NOMO-1 treated with DMSO at 0.1 percent for 48 hours (cell line): ENCODE measurements around the gene TMEM258.
A peak's percentile ranks its signal among the peaks of the same experiment; 100 is the strongest.

Source experiments
- DNase-seq: peaks from one replicate; lab custom pipeline; 2025; ENCODE audit not compliant: unreplicated experiment; lab: John Stamatoyannopoulos, UW

The TMEM258 gene

DNA sequence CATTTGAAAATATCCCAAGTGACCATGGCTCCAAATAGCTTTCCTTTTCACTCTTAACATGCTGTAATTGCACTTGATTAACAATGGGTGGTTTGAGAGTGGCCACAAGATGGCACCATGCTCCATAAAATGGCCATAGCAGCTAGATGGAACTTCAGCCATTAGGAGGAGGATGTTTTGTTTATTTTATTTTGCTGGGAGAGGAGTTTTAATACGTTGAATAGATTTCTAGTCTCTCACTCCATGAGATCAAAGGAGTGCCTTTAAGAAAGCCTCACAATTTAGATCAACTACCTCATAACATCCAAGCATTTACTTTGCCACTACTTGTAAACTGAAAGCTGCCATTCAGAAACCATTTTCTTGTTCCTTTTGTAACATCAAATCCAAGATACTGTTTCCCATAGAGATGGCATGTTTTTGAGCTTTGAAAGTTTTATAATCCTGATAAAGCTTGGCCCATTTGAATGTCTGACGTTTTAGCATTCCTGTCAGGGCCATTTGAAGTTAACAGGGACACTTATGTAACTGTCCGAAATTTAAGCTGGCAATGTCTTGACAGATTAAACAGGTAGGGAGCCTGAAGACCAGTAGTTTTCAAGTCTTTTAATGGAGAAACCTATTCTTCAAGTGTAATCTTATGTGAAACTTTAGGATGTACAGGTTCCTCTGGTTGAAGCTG lies 5.0 kb upstream of the TMEM258 start:
- peak; percentile 73 for DNase-seq

DNA sequence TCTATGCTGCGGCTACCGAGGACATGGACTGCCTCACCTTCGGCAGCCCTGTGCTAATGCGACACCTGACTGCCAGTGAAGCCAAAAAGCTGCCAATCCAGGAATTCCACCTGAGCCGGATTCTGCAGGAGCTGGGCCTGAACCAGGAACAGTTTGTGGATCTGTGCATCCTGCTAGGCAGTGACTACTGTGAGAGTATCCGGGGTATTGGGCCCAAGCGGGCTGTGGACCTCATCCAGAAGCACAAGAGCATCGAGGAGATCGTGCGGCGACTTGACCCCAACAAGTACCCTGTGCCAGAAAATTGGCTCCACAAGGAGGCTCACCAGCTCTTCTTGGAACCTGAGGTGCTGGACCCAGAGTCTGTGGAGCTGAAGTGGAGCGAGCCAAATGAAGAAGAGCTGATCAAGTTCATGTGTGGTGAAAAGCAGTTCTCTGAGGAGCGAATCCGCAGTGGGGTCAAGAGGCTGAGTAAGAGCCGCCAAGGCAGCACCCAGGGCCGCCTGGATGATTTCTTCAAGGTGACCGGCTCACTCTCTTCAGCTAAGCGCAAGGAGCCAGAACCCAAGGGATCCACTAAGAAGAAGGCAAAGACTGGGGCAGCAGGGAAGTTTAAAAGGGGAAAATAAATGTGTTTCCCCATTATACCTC lies 3.6 kb upstream of the TMEM258 start:
- no peak for DNase-seq

DNA sequence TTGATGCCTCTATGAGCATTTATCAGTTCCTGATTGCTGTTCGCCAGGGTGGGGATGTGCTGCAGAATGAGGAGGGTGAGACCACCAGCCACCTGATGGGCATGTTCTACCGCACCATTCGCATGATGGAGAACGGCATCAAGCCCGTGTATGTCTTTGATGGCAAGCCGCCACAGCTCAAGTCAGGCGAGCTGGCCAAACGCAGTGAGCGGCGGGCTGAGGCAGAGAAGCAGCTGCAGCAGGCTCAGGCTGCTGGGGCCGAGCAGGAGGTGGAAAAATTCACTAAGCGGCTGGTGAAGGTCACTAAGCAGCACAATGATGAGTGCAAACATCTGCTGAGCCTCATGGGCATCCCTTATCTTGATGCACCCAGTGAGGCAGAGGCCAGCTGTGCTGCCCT lies 3.1 kb upstream of the TMEM258 start:
- no peak for DNase-seq

DNA sequence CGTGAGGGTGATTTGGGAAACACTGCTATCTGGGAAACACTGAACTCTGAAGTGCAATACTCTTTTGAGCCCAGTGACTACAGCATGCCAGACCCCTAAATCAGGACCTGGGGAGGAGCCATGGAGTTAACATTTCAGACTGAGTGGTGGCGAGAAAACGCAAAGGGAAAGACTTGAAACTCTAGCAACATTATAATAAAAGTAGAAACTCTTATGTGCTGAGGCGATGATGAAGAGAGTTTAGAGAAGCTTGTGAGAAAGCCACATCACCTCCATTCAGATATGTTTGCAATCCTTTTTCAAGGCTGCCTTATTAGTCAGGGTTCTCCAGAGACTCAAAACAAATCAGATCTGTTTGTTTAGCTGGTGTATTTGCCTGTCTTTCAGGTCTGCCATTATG lies 2.2 kb upstream of the TMEM258 start:
- no peak for DNase-seq

DNA sequence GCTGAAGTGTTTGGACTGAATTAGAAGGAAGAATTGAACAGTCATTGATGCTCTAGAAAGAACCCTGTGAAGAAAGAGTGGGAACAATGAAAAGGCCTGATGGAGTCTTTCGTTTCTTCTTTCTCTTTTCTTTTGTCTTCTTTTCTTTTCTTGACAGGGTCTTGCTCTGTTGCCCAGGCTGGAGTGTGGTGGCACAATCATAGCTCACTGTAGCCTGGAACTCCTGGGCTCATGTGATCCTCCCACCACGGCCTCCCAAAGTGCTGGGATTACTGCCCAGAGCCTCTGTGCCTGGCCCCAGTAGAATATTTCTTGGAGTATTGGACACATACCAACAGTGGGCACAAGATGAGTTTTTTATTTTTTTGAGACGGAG lies 1.4 kb upstream of the TMEM258 start:
- DNase-seq, result no peak

DNA sequence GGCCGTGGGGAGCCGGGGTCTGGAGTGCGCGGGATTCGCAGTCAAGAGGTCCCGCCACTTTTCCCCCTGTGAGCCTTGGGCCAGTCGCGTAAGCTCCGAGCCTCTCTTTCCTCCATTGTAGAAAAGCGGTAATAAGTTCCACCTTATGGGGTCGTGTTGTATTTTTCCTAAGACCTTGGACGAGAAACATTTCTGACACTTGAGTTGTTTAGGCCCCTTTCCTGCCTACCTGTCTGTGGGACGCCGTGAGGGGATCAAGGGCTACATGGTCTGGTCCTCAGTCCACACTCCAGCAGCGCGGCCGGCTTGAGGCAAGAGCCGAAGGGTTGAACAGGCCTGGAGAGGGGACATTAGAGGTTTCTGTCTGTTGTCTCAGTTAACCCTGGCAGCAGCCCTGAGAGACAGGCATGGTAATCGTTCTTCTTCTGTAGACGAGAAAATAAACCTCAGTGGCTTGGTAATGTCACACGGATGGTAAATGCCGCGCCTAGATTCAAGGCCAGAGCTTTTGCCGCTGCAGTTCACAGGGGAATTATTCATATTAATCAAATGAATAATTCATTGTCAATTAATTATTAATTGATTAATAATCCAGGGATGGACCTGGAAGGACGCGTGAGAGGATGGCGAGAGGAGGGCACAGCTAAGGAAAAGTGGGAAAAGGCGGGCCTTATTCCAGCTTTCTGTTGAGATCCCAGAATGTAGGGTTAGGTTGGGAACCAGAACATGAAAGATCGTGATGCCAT lies 857 bp upstream of the TMEM258 start:
- no peak for DNase-seq

DNA sequence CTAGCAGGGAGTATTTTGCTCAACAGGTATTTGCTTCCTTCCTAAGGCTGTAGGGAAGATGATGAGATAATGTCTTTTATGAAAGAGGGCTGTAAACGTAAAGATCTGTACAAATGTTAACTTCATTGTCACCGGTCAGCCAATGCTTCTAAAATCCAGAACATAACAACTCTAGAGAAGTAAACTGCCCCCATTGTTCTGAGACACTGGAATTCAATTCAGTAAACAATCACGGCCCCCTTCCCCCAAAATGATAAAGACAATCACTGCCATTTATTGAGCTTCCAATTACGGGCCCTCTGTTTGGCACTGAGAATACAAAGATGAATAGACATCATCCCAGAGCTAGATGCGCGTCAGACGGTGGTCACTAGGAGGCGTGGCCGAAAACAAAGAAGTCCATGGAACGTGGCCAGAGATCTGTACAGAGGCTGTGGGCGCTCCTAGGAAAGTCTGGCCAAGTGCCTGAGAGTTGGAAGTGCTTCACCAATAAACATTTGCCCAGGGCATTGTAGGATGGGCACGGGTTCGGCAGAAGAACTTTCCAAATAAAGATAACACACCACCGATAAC lies 576 bp downstream of the TMEM258 start:
- DNase-seq, result peak; percentile 72

DNA sequence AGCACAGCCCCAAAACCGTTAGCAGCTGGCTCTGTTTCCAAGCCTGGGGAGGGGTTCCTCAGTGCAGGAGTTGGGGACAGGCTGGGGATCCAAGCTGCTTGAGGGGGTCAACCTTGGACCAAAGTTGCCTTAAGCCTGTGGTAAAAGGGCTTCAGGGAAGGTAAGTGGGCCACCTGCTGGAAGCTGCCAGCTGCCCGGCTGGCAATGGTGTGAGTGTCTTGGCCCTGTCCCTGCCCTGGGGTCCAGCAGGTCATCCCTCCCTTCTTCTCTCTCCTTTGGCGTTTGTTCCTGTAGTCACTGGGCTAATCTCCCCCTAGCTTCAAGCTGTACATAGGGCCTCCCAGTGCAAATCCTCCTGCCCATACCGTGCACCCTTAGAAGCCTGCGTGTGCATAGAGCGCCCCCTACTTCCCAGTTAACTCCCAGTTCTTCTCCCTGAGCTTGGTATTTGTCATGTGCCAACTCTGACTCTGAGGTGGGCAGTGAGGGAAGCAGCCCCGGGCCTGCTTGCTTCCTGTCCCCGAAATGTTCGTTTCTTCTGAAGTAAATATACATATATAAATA lies 4.4 kb downstream of the TMEM258 start:
- peak; percentile 30 for DNase-seq

DNA sequence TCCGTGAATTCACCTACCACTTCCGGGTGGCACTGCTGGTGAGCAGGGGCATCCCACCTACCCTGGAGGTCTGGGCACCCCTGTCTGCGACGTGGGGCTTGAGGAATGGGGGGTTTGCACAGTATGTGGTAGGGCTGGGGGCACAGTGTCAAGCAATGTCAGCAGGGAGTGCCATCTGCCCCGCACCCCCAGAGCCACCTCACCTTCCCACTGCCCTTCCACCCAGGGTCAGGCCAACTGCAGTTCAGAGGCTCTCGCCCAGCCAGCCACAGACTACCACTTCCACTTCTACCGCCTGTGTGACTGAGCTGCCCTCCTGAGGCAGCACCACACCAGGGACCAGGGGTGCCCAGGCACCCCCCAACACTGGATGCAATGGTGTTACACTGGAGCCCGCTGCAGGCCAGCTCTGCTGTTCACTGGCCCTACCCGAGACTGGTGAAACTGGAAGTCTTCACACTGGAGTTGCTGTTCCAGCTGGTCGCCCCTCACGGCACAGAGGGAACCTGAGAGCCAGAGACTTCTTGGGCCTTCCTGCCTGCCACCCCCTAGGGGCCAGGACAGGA lies 6.5 kb downstream of the TMEM258 start:
- DNase-seq, result no peak

DNA sequence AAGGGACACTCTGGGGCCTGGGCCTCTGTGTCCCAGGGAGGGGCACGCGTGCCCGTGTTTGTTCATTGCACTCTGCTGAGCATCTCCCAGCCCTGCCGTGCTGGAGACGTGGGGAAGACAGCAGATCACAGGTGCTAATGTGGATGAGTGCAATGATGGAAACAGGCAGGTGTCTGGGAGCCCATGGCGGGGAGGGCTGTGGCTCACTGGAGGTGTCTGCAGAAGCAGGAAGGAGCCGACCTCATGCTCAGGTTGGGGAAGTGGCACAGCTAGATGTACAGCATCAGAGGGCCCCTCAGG lies 7.9 kb downstream of the TMEM258 start:
- DNase-seq, result no peak

DNA sequence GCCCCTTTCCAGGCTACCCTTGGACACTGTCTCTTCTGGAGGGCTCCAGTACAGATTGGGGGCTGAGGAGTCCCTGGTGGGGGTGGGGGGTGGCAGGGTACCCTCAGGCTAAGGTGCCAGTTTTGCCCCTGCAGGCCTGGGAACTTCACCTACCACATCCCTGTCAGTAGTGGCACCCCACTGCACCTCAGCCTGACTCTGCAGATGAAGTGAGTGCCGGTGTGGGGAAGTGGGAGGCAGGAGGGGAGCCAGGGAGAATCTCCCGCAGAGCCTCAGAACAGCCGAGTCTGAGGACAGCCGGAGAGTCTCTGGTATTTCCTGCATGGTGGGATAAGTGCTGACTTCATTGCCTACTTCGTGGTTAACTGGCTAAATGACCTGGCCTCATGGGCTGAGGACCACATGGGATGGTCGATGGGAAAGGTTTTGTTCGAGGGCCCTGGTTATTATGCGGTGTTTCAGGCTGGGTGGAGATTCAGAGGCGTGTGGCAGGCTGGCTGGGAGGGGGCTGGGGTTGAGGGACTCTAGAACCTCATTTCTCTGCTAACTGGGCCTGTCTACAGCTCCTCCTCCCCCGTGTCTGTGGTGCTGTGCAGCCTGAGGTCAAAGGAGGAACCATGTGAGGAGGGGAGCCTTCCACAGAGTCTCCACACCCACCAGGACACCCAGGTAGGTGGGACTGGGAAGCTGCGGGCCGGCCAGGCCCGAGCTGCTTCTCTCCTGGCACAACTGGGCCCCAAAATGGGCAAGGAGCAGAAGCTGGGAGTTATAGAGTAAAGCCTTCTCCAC lies 8.5 kb downstream of the TMEM258 start:
- no peak for DNase-seq

DNA sequence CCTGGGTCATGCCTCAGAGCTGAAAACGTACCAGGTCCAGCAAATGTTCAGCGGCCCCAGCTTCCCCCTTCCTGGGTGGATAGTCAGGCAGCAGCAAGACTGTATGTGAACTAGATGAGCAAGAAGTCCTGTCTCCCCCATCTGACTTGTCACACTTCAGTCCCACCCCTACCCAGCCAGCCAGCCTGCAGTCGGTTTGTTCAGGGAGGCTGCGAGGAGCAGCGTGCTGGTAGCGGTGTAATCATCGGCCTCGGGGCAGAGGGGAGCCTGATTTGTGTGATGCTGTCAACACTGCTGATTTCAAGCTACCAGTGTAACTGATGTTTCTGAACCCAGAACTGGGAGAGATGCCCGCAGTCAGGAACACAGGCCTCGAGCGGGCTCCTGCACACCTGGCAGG lies 9.6 kb downstream of the TMEM258 start:
- no peak for DNase-seq

DNA sequence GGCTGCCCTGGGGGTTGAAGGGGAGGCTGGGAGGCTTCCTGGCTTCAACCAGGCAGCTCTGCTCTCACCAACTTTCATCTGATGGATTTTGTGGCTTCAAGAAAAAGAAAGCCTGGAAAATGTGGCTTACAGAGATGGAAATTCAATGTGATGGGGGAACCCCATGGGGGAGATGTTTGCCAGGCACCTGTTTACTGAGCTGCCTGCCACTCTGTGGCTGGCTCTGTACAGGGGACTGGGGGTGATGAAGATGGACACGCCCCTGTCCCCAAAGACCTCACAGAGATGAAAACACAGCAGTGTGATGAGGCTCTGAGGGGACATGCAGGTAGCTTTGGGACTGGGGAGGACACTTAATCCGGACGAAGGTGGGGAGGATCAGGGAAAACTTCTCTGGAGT lies 10.1 kb downstream of the TMEM258 start:
- DNase-seq, result no peak

DNA sequence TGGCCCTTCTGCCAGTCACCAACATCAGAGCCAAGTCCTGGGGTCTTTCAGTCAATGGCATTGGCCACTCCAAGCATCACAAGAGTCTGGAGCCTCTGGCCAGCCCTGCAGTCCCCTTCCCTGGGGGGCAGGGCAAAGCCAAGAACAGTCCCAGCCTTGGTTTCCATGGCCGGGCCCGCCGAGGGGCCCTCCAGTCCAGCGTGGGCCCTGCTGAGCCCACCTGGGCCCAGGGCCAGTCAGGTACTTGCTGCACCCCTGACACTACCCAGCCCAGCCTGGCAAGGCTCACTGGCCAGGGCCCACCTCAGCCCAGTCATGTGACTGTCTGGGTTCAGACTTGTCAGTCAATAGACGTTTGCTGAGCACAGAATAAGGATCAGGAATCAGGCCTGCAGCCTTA lies 10.8 kb downstream of the TMEM258 start:
- DNase-seq, result no peak

DNA sequence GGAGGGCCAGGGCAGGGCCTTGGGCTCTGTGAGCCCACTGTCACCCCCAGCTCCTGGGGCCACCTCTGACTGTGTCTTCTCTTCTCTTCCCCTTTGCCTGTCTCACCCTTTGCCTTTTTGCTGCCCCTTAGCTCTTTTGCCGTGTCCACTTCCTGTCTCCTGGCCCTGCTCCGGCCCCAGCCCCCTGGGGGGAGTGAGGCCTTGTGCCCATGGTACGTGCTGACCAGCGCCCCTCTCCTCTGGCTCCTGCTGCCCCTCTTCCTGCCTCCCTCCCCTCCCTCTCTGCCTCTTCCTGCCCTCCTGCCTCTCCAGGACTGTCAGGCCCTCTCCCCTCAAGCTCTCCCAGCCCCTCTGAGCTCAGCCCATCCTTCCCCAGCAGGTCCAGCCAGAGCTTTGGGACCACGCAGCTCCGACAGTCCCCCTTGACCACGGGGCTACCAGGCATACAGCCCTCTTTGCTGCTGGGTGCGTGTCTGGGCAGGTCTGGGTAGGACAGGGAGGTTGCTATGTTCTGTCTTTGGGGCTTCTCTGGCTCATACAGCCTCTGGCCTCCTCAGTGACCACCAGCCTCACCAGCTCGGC lies 11.7 kb downstream of the TMEM258 start:
- DNase-seq, result no peak

DNA sequence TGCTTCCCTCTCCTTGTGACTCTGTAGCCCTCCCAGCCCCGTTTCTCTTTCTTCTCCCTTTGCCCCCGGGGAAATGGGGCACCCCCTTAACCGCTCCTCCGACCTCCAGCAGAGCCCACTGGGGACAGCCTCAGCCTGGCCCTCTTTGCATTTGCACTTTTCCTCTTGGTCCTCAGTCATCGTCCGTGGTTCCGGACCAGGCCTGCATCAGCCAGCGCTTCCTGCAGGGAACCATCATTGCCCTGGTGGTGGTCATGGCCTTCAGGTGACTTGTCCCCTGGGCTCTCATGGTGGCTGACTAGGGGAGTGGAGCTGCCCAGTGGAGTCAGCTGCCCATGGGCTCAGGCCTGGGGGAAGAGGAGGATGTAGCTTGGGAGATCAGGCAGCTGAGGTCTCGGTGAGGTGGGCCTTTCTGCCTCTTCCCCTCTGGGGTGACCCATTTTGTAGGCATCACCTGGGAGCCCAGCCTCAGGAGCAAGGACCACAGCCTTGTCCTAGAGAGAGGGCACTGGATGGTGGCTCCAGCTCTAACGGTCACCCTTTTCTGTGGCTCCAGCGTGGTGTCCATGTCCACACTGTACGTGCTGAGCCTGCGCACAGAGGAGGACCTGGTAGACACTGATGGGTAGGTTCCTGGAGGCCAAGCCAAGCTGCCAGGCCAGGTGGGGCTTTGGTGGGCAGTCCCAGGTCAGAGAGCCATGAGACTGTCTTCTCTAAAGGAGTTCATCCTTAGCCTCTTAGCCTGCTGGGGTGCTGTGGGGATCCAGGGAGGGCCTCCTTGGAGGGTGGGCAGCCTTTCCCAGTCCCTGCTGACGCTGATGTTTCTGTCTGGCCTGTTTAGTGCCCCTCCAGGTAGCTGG lies 12.5 kb downstream of the TMEM258 start:
- no peak for DNase-seq

DNA sequence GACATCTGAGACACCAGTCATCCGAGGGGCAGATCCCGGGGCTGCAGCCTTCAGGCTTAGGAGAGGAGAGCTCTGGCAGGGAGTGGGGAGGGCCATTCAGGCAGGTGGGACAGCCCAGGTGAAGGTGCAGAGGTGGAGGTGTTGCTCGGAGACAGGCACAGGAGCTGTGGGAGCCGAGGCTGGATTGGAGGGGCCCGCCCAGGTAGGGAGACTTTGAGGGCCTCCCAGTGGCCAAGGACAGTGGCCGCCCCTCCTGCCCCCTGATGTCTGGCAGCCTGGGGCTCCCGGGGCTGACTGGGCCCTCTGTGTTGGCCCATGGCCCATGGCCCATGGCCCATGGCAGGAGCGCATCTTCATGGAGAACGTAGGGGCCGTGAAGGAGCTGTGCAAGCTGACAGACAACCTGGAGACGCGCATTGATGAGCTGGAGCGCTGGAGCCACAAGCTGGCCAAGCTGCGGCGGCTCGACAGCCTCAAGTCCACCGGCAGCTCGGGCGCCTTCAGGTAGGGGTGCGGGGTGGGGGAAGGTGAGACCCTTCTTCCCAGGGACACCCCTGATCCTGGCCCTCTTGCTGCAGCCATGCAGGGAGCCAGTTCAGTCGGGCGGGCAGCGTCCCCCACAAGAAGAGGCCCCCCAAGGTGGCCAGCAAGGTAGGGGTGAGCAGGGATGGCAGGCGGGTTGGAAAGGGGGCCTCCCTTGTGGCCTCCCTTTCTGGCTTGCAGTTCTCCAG lies 13.3 kb downstream of the TMEM258 start:
- DNase-seq, result no peak

DNA sequence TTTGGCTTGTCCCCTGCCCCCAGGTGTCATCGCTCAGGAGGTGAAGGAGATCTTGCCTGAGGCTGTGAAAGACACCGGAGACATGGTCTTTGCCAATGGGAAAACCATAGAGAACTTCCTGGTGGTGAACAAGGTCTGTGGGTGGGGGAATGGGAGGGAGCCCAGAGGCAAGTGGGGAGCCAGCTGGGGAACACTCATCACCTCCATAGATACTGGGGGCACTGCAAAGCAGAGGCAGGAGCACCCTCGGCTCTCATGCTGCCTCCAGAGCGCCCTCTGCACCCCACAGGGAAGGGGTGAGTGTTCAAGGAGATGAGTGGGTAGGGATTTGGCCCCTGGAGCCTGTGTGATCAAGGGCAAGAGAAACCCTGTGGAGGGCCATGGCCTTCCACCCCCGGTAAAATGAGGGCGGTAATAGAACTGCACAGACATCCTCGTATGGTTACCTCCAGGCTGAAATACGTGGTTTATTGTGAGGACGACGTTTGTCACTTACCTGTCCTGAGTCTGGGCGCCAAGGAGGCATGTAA lies 14.0 kb downstream of the TMEM258 start:
- DNase-seq, result no peak
